H7 (cell line): ENCODE data around the gene BLOC1S1. TPM values are rescaled to one million over a fixed set of nuclear protein-coding genes. Genes with fewer than 3 reads are reported as not detected.
"Not testable (repeated sequence)": the region's sequence is repeated elsewhere in the genome, so short reads cannot be mapped to it uniquely, and the experiment has no call there.

Experiments
- DNase-seq: peaks from one replicate; pipeline ENCODE4 v3.0.0; 2012
- H3K27me3 ChIP-seq: 2 replicates; pipeline ENCODE4 v1.6.0; 2011; ENCODE audit warnings: mild to moderate bottlenecking, low read length; ENCODE audit not compliant: control insufficient read depth, insufficient read depth
- H3K36me3 ChIP-seq: replicated peaks from 2 replicates; pipeline ENCODE4 v1.5.1; 2011; ENCODE audit warnings: low read length; ENCODE audit not compliant: control insufficient read depth, insufficient read depth
- H3K4me3 ChIP-seq: 2 replicates; pipeline ENCODE4 v1.5.1; 2011; ENCODE audit warnings: low read depth, mild to moderate bottlenecking, control low read depth, low read length, moderate library complexity; ENCODE audit not compliant: insufficient read depth
- total RNA-seq: library from RNA; depleted of rRNA; stranded (reverse); fragments of >200 nt; shearing (Covaris generic); gene quantifications from 2 replicates; pipeline ENCODE4 v1.2.3, GENCODE V29; 2014; rRNA removed

The BLOC1S1 gene
- total RNA-seq, 1 experiment from 2014 or later: 76.9 TPM

DNA sequence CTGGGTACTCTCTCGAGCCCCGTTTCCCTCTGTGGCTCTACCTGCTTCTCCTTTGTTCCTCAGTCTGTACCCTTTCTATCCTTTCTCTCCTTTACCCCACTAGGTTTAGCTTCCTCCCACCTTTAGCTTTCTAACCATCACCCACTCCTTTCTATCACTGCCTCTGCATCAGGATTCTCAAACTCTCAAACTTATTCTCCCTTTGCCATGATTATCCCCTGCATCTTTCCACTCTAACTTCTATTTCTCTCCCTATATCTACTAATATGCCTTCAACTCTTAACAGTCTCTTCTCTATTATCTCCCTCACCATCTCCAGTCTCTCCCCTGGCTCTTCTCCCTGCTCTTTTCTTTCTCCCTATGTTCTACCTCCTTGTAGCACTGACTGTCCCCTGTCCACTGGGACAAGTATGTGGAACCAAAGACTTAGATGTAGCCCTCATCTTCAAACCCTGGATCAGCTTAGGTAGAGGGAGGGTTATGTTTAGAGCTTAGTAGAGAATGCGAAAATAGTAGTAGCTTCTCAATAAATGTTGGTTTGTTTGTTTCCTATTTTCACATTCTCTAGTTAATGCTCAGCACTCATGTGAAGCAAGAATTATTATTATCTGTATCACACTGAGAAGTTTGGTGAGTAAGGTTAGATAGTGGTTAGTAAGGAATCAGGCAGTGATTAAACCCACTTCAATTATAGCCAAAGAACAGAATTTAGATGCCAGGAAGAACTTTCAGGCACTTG lies 30.5 kb downstream of the BLOC1S1 start:
- Histone ChIP-seq H3K36me3 (peaks cover 14% of the 10 kb centered on the region), H3K27me3 (no peaks in the 10 kb centered on the region), H3K4me3 (peak overlapping the region; percentile 28)
- DNase-seq: peak; percentile 22

- H3K4me3 ChIP-seq: no peak overlapping the region
- peak; percentile 48 for DNase-seq
These were observed 31.0 kb downstream of the BLOC1S1 start for GRCh38 chr12:55746913-55747231.

DNA sequence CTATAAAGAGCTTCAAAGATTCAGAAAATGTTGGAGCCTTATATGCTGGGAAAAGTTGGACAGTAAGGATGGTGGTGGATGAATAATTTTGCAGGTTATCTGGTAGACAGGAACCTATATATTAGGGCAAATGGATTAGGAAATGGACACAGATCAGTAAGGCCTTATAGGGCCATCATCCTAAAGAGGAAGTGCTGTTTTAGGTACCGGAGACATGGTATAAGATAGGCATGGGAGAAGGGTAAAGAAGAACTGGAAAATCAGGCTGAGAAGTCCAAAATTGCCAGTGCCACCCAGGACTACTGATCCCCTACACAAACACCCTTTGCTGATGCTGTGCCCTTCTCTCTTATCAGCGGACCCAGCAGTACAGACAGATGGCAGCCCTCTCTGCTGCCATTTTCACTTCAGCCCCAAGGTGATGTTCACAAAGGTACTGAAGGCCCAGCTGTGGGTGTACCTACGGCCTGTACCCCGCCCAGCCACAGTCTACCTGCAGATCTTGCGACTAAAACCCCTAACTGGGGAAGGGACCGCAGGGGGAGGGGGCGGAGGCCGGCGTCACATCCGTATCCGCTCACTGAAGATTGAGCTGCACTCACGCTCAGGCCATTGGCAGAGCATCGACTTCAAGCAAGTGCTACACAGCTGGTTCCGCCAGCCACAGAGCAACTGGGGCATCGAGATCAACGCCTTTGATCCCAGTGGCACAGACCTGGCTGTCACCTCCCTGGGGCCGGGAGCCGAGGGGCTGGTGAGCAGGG lies 32.6 kb downstream of the BLOC1S1 start:
- Histone ChIP-seq H3K4me3 (no peak overlapping the region), H3K27me3 (no peaks in the 10 kb centered on the region), H3K36me3 (peaks cover 24% of the 10 kb centered on the region)
- peak; percentile 22 for DNase-seq

More at GRCh38 chr12:55746913-55747231, 31.0 kb downstream of the BLOC1S1 start:
- Histone ChIP-seq H3K27me3 (no peaks in the 10 kb centered on the region), H3K36me3 (peaks cover 19% of the 10 kb centered on the region)

GRCh38 chr12:55755246-55755645 lies 39.4 kb downstream of the BLOC1S1 start:
- peaks cover 31% of the 10 kb centered on the region for H3K36me3 ChIP-seq

GRCh38 chr12:55757701-55758100 lies 41.9 kb downstream of the BLOC1S1 start:
- no peaks in the 10 kb centered on the region for H3K27me3 ChIP-seq
- DNase-seq: no peak
- no peak overlapping the region for H3K4me3 ChIP-seq
- peaks cover 18% of the 10 kb centered on the region for H3K36me3 ChIP-seq

More at GRCh38 chr12:55755246-55755645, 39.4 kb downstream of the BLOC1S1 start:
- no peaks in the 10 kb centered on the region for H3K27me3 ChIP-seq
- DNase-seq: no peak
- no peak overlapping the region for H3K4me3 ChIP-seq

DNA sequence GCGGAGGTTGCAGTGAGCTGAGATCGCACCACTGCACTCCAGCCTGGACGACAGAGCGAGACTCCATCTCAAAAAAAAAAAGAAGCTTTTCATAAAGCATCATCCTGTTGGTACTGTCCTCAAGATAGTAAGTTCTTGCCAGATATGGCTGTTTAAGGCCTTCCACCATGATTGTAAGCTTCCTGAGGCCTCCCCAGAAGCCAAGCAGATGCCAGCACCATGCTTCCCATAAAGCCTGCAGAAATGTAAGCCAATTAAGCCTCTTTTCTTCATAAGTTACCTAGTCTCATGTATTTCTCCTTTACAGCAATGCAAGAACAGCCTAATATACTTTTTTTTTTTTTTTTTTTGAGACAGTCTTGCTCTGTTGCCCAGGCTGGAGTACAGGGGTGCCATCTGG lies 42.7 kb downstream of the BLOC1S1 start:
- not testable (repeated sequence) for H3K27me3 ChIP-seq

DNA sequence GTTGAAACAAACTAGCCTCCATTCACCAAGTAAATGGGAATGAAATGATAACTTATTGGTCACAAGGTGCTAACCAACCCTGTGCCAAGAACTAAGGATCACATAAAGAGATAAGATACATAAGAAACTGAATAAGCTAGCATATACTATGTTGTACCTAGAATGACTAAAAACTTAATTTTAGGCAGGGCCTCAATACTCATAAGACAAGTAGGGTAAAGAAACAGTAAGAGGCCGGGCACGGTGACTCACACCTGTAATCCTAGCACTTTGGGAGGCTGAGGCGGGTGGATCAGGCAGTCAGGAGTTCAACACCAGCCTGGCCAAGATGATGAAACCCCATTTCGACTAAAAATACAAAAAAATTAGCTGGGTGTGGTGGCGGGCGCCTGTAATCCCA lies 44.8 kb downstream of the BLOC1S1 start:
- no peak for DNase-seq
- H3K4me3 ChIP-seq: no peak overlapping the region
- H3K36me3 ChIP-seq: peaks cover 15% of the 10 kb centered on the region
- H3K27me3 ChIP-seq: no peaks in the 10 kb centered on the region

More for the DNA sequence above, 42.7 kb downstream of the BLOC1S1 start:
- not testable (repeated sequence) for H3K4me3 ChIP-seq, DNase-seq
- H3K36me3 ChIP-seq: peaks cover 15% of the 10 kb centered on the region

DNA sequence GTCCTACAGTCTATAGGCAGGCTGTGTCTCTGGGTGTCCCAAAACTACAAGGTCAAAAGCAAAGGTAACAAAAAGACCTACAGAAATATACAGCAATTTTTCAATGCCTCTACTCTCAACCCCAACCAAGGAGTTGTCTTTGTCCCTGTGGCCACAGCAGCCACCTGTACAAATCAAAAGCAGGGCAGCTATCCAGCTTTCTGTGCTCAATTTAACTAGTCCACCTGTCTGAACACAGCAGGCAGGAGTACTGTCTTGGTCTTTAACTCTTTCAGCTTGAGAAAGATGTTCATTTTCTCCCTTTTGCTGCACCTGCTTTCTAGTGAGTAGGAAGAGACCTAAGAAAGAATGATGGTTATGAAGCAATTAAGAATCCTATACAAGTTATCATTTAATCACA lies 46.8 kb downstream of the BLOC1S1 start:
- no peak for DNase-seq
- Histone ChIP-seq H3K4me3 (no peak overlapping the region), H3K27me3 (no peaks in the 10 kb centered on the region), H3K36me3 (peaks cover 8% of the 10 kb centered on the region)

DNA sequence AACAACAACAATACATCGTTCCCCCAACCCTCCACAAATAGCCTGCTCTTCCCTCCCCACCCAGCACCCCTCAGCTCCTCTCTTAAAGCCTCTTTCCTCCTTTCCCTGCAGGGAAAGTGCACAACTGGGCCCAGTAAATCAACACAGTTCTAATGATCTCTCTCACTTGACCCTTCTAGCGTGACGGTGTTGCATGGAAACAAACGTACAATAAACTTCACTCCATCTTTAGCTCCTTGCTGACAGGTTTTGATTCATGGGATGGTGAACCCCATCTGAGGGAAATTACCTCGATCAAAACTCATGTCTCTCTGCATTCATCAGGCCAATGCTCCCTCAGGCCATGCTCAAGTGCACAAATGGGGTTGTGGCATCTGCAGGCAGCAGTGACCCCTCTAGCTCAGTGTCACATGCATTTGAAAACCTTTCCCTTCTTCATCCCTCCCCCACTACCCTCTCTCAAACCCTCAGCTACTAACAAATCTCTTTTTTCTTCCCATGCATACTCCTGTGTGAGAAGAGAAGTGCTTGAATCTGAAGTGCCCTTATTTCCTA lies 50.0 kb downstream of the BLOC1S1 start:
- DNase-seq: no peak

GRCh38 chr12:55767156-55767555 lies 51.3 kb downstream of the BLOC1S1 start:
- Histone ChIP-seq H3K27me3 (no peaks in the 10 kb centered on the region), H3K36me3 (peaks cover 5% of the 10 kb centered on the region), H3K4me3 (no peak overlapping the region)
- DNase-seq: no peak

More for the DNA sequence above, 50.0 kb downstream of the BLOC1S1 start:
- Histone ChIP-seq H3K36me3 (peaks cover 2% of the 10 kb centered on the region), H3K27me3 (no peaks in the 10 kb centered on the region), H3K4me3 (no peak overlapping the region)

Other genes with a start within 250 kb of the BLOC1S1 start
- gene OR6C70, start 245.9 kb upstream of the BLOC1S1 start, total RNA-seq: not detected in 2 replicates
- gene OR6C68, start 223.7 kb upstream of the BLOC1S1 start, total RNA-seq: not detected in 2 replicates
- gene OR6C4, start 166.4 kb upstream of the BLOC1S1 start, total RNA-seq: not detected in 2 replicates
- not detected in 2 replicates for gene OR2AP1, start 143.6 kb upstream of the BLOC1S1 start, total RNA-seq
- gene OR10P1, start 79.2 kb upstream of the BLOC1S1 start, total RNA-seq: not detected in 2 replicates
- 38.0 and 46.1 TPM in 2 replicates for gene ITGA7, start 8.1 kb upstream of the BLOC1S1 start, total RNA-seq
- gene RDH5, start 4.3 kb downstream of the BLOC1S1 start, total RNA-seq: 2.1 and 4.2 TPM in 2 replicates
- gene CD63, start 13.0 kb downstream of the BLOC1S1 start, total RNA-seq: 314 and 321 TPM in 2 replicates
- 11.1 and 13.7 TPM in 2 replicates for gene GDF11, start 27.1 kb downstream of the BLOC1S1 start, total RNA-seq
- gene SARNP, start 101.7 kb downstream of the BLOC1S1 start, total RNA-seq: 99.1 and 119 TPM in 2 replicates
- gene ORMDL2, start 102.0 kb downstream of the BLOC1S1 start, total RNA-seq: 10.6 and 18.3 TPM in 2 replicates
- 30.1 and 35.1 TPM in 2 replicates for gene DNAJC14, start 113.5 kb downstream of the BLOC1S1 start, total RNA-seq
- 1.1 and 1.4 TPM in 2 replicates for gene MMP19, start 126.9 kb downstream of the BLOC1S1 start, total RNA-seq
- gene PYM1, start 211.8 kb downstream of the BLOC1S1 start, total RNA-seq: 94.2 and 97.8 TPM in 2 replicates
- gene DGKA, start 215.1 kb downstream of the BLOC1S1 start, total RNA-seq: 7.9 and 10.9 TPM in 2 replicates
- gene PMEL, start 250.0 kb downstream of the BLOC1S1 start, total RNA-seq: 28.4 and 38.1 TPM in 2 replicates